ENCODE measurements around the gene PPCDC.

DNA sequence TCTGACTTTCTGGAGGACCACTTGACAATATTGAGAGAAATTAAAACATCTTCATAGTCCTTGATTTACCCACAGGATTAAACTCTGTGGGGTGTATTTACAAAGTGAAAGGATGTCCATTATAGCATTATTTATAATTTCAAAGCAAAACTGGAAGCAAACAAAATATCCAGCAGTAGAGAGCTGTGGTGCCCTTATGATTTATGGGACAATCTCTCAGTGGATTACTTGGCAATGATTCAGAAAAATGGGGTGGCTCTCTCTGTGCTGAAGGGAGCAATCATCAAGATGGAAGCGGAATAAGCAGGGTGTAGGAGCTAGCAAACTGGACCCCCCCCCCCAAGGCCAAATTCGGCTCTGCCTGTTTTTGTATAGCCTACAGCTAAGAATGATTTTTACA lies 9.0 kb downstream of the PPCDC start:
- TF ChIP-seq OSR1 (CRISPR knock-in tag; IDR thresholded peaks at IDR 0.05), result no peak
- TF ChIP-seq ZFP3 (CRISPR knock-in tag; IDR thresholded peaks at IDR 0.05), result no peak
- no peak for TF ChIP-seq ISL1 (CRISPR knock-in tag; IDR thresholded peaks at IDR 0.05)
- TF ChIP-seq ZNF8 (CRISPR knock-in tag; IDR thresholded peaks at IDR 0.05), result no peak
- TF ChIP-seq ZC3H10 (CRISPR knock-in tag; IDR thresholded peaks at IDR 0.05), result no peak
- no peak for TF ChIP-seq SNAI2 (CRISPR knock-in tag; IDR thresholded peaks at IDR 0.05)
- no peak for TF ChIP-seq ARNTL (CRISPR knock-in tag; IDR thresholded peaks at IDR 0.05; ENCODE audit: borderline replicate concordance, low read depth)
- no peak for TF ChIP-seq ESRRG (CRISPR knock-in tag; IDR thresholded peaks at IDR 0.05)
- TF ChIP-seq, protein P1, sequence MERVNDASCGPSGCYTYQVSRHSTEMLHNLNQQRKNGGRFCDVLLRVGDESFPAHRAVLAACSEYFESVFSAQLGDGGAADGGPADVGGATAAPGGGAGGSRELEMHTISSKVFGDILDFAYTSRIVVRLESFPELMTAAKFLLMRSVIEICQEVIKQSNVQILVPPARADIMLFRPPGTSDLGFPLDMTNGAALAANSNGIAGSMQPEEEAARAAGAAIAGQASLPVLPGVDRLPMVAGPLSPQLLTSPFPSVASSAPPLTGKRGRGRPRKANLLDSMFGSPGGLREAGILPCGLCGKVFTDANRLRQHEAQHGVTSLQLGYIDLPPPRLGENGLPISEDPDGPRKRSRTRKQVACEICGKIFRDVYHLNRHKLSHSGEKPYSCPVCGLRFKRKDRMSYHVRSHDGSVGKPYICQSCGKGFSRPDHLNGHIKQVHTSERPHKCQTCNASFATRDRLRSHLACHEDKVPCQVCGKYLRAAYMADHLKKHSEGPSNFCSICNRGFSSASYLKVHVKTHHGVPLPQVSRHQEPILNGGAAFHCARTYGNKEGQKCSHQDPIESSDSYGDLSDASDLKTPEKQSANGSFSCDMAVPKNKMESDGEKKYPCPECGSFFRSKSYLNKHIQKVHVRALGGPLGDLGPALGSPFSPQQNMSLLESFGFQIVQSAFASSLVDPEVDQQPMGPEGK (CRISPR knock-in tag; IDR thresholded peaks at IDR 0.05; ENCODE audit: borderline replicate concordance), result no peak
- no peak for TF ChIP-seq BACH2 (CRISPR knock-in tag; IDR thresholded peaks at IDR 0.05; ENCODE audit: borderline replicate concordance)
- TF ChIP-seq RARB (CRISPR knock-in tag; IDR thresholded peaks at IDR 0.05), result no peak
- TF ChIP-seq ZFP30 (CRISPR knock-in tag; IDR thresholded peaks at IDR 0.05), result no peak
- TF ChIP-seq, protein P2, sequence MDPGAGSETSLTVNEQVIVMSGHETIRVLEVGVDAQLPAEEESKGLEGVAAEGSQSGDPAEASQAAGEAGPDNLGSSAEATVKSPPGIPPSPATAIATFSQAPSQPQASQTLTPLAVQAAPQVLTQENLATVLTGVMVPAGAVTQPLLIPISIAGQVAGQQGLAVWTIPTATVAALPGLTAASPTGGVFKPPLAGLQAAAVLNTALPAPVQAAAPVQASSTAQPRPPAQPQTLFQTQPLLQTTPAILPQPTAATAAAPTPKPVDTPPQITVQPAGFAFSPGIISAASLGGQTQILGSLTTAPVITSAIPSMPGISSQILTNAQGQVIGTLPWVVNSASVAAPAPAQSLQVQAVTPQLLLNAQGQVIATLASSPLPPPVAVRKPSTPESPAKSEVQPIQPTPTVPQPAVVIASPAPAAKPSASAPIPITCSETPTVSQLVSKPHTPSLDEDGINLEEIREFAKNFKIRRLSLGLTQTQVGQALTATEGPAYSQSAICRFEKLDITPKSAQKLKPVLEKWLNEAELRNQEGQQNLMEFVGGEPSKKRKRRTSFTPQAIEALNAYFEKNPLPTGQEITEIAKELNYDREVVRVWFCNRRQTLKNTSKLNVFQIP (CRISPR knock-in tag; IDR thresholded peaks at IDR 0.05; ENCODE audit: borderline replicate concordance, low read depth), result no peak
